Fibroblast of skin of back (primary cell): ENCODE results near the gene TRIM36. TPM values are rescaled to one million over a fixed set of nuclear protein-coding genes. Genes with fewer than 3 reads are reported as not detected.

Experiments used
- DNase-seq: peaks from one replicate; pipeline ENCODE4 v3.0.0-alpha.2; 2013
- polyA plus RNA-seq, 2 experiments: library from polyadenylated mRNA; unstranded; fragments of 120-200 nt; gene quantifications; one replicate each; pipeline ENCODE4 v1.2.1, GENCODE V29; 2013; ENCODE audit not compliant: insufficient read length in 2 of 2

Gene TRIM36
- polyA plus RNA-seq (2013, experiment 1 of 2; ENCODE audit: insufficient read length), result 0.73 TPM
- polyA plus RNA-seq (2013, experiment 2 of 2; ENCODE audit: insufficient read length), result 0.64 TPM

- peak; percentile 87 for DNase-seq
These were observed at the start of gene TRIM36 for GRCh38 chr5:115169487-115170133. TSS of gene TRIM36 (minus strand) at chr5:115169908. CDS start at chr5:115169634, 274 bp downstream.

DNA sequence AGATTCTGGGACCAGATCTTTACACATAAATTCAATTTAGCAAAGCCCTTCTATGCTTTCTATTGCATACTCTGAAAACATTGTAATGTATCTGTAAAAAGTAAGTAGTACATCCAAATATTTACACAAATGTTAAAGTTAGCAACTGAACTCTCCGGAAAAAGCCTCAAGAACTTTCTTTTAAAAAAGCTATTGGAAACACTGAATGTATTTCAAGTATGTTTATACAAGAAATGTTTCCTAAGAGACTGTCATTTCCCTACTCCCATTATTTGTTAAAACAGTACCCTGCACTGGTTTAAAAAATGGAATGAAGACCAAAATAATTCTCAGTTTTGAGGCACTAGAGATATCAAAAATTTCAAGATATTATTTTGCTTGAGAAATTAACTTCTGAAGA lies 44.8 kb upstream of the TRIM36 start:
- peak; percentile 56 for DNase-seq

DNA sequence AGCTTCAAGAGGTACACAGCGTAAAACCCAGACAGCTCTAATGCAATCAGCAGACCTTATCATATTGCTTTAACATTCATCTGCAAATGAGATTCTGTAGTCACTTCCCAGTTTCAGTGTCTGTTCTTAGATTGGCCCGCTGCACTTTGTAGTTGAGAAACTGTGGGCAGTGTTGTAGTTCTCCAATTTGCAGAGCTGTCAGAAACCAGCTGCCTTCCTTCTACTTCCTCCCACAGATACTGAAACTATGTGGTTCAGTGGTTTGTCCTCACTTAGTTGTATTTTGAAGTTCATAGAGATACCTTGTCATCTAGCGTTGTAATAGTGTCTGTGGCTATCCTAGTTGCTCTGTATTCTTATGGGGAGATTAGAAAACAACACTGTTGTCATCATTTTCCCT lies 39.6 kb upstream of the TRIM36 start:
- no peak for DNase-seq

- no peak for DNase-seq
These were observed 33.2 kb upstream of the TRIM36 start for GRCh38 chr5:115202952-115203351.

DNA sequence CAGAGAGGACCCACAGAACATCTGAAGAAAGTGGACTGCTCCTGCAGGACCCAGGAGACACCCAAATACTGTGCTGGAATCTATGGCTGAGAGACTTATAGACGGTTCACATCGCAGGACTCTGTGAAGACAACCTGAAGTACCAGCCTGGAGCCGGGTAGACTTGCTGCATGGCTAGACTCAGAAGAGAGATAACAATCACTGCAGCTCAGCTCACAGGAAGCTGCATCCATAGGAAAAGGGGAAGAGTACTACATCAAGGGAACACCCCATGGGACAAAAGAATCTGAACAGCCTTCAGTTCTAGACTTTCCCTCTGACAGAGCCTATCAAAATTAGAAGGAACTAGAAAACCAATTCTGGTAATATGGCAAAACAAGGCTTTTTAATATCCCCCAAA lies 26.5 kb upstream of the TRIM36 start:
- DNase-seq, result no peak

- DNase-seq, result no peak
These were observed 25.0 kb upstream of the TRIM36 start for GRCh38 chr5:115194676-115195075.

DNA sequence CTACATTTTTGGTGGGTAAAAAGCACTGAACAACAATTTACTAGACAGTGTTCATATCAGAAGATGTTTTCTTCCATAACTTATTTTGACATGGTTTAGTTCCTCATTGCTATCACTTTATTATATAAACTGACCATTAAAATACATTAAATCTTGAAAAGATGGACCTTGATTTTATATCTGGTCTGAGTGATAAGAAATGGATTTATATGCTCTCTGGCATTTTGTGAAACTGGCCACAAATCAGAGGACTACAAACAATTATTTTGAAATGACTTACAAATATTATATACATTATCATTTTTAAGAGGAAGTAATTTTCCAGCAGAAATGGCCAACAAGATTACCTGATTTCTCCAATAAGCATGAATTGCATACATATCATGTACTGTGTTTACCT lies 23.6 kb upstream of the TRIM36 start:
- DNase-seq, result no peak

DNA sequence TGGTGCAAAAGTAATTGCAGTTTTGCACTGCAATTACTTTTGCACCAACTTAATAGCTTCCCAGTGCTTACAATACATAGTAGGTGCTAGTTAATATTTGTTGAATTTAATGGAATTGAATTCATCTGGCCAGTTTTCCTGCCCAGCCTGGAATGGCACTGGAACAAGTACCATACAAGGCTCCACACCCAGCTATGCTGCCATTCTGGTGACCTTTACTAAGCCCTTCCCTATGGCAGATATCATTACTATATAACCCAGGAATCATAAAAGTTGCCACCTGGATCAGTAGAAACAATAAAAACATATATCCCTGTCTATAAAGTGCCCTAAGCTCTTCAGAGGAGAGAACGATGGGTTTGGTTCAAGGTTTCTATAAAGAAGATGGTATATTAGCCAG lies 22.4 kb upstream of the TRIM36 start:
- no peak for DNase-seq

GRCh38 chr5:115191474-115192031 lies 21.8 kb upstream of the TRIM36 start:
- DNase-seq, result no peak

GRCh38 chr5:115190388-115190787 lies 20.7 kb upstream of the TRIM36 start:
- no peak for DNase-seq

GRCh38 chr5:115189866-115190265 lies 20.2 kb upstream of the TRIM36 start:
- no peak for DNase-seq

DNA sequence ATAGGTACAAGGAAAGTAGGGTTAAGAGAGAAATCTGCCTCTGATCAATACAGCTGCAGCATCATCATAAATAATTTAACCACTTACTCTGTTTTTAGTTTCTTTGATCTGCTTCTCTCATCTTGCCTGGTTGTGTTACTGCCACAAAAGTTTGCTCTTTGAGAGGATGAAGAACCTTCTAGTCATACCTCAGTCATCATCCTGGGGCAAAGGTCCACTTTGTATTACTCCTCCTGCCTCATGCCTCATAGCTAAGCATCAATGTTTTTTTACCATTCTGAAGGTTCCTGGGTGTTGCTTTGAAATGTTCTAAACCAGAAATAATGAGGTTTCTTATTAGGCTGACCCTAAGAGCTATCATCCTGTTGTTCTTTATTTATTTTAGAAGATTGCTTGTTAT lies 17.1 kb upstream of the TRIM36 start:
- no peak for DNase-seq

DNA sequence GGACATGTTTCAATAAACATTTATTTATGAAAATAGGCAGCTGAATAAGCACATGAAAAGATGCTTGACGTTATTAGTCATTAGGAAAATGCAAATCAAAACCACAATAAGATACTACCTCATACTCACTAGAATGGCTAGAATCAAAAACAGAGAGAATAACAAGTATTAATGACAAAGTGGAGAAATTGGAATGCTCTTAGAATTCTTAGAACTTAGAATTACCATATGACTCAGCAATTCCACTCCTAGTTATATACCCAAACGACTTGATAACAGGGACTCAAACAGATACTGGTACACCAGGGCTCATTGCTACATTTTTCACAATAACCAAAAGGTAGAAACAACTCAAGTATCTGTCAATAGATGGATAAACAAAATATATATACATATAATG lies 15.1 kb upstream of the TRIM36 start:
- DNase-seq, result peak; percentile 20

- no peak for DNase-seq
These were observed 12.0 kb upstream of the TRIM36 start for GRCh38 chr5:115181757-115182156.

DNA sequence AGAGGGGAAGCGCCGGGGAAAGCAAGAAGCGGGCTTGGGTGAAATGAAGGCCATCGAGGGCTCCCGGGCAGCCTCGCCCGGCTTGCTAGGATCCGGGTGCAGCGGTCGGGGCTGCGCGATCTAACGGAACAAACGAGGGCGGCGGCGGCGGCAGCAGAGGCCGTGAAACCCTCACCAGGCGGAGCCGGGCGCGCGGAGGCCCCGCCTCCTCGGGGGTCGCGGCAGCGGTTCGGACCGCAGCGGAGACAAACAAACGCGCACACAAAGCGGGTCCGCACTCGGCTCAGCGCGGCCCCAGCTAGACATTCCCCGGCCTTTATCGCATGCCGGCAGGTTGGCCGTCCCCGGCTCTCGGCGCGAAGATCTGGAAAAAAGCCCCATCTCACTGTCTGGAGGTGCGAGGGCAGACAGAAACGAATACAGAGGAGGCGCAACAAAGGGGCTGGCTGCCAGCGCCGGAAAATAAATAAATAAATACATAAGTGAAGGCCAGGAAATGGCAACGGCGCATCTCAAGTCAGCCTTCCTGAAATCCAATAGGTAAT lies 10.5 kb upstream of the TRIM36 start:
- peak; percentile 18 for DNase-seq

DNA sequence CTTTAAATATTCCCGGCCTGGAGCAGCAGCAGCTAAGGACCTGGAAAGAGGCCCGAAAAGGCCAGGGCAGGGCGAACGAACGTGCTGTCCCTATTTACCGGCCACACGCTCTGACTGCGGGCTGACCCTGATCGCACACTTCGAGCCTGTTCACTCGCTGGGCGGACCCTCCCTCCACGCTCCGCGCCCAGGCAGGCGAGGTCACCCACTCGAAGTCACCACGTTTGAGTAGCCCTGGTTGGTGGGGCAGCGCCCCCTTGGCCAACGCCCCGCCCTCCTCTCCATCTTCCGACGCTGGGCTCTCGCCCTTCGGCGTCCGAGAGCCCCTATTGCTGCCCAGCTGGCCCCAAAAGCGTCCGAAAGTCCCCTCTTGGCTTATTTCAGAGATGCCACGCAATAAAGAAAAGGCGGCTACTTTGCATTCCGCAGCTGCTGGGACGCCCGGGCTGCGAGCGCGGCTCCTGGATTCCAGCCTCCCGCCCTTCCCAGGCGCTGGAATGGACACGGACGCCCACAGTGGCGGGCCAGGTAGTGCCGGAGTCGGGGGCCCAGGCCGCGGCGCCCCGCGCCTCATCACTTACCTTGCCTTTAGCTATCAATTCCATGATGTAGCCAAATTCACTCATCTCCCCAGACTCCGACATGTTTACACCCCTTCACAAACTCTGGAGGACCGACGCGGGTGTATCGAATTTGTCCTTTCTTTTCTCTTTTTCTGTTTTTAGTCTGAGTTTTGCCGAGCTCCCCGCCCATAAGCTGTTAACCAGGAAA lies 9.9 kb upstream of the TRIM36 start:
- peak; percentile 18 for DNase-seq

DNA sequence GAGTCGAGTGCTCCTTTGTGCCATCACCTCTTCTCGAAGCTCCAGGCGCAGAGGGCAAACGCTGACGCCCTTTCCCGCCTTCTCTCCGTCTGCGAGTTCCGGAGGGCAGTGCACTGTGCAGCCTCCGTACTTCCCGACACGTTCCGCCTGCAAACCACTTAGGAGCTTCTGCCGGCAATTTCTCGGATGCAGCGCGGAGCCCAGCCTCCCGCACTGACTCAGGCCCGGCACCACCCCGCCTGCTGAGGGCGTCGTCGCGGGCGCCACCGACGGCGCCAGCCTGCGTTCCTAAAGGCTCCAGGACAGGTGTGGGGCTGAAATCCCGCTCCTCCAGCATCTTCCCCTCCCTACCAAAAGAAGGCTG lies 9.3 kb upstream of the TRIM36 start:
- no peak for DNase-seq

DNA sequence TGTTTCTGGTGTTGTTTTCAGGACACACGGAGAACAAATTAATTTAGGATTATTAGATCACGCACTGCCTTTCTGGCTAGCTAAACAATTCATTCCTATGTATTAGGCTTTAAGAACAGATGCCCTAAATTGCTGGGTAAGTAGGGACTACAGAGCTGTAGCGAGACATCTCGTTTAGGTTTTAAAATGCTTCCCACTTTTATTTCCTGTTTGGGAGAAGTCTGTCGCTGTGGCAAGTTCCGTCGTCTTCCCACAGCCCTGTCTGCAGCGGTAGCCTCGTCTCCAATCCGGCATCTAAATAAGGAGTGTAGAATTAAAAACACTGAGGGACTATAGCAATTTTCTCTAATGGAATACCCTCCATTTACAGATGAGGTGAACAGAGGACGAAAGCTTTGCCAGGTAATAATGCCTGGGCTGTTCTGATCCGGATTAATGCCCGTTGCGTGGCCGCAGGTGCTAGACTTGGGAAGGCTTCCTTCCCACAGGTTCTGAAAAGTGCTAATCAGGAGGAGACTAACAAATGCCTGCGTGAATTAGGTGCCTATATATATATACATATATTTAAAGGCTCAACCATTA lies 1.3 kb upstream of the TRIM36 start:
- no peak for DNase-seq

GRCh38 chr5:115170134-115170928 lies 623 bp upstream of the TRIM36 start:
- DNase-seq, result peak; percentile 38

DNA sequence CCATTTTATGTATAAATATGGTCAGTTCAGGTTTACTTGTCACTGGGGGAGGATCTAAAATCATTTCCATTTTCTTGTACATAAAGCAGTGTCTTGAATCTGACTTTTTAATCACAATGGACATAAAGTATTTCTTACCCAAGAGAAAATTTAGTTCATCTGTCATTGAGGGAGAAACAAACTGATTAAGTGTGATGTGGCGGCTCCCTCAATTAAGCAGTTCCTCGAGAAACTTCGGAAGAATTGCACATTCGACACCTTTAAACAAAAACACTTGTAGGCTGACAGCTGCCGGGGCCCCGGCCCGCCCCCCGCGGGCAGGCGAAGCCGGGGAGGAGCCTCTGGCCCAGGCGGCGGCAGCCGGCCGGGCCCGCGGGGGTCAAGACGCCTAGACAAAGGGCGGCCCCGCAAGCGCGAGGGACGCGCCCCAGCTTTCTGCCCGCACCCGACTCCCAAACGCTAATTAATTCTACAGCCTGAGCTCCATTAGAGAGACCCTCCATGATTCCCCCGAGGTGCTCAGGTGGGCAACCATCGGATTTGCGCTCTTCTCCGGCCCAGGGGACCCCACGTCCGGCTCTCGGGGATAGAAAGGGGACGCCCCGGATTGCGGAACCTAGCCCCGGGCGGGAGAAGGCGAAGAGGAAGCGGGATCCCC lies 750 bp downstream of the TRIM36 start:
- no peak for DNase-seq

DNA sequence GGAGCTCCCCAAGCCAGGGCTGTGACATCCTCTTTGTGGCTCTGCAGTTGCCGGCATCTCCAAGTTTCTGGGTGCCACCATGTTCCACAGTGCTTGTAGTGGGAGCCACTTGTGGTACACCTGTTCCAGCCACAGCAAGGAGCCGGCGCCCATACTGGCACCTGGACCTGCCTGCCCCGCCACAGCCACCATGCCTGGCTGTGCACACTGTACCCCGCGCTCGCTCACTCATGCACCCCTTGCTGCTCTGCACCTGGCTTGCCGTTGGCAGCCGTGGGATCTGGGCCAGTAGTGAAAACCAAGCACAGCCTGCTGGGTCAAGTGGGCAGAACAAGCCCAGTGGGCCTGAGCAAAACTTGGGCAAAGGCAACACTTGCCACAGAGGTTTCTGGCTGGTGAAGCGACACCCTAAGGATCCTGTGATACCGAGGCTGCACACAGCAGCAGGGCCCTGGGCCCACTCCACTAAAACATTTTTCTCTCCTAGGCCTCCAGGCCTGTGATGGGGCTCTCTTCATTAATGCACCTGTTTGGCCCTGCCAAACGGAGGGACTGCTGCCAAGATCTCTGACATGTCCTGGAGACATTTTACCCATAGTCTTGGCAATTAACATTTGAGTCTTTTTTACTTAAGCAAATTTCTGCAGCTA lies 2.8 kb downstream of the TRIM36 start:
- DNase-seq, result no peak
